Hair follicle dermal papilla cell (primary cell): ENCODE measurements around the gene EFNA3. TPM values are rescaled to one million over a fixed set of nuclear protein-coding genes. Genes with fewer than 3 reads are reported as not detected.

ENCODE experiments used
- small RNA-seq: library from RNA; depleted of rRNA; stranded (forward); fragments of <200 nt; gene quantifications from one replicate; pipeline ENCODE3, GENCODE V24; 2012
- total RNA-seq: library from RNA; depleted of rRNA; stranded (reverse); fragments of >200 nt; gene quantifications from 2 replicates; pipeline ENCODE4 v1.2.3, GENCODE V29; 2012

Gene EFNA3, protein sequence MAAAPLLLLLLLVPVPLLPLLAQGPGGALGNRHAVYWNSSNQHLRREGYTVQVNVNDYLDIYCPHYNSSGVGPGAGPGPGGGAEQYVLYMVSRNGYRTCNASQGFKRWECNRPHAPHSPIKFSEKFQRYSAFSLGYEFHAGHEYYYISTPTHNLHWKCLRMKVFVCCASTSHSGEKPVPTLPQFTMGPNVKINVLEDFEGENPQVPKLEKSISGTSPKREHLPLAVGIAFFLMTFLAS
- 0.81 and 0.97 TPM in 2 replicates for total RNA-seq

DNA sequence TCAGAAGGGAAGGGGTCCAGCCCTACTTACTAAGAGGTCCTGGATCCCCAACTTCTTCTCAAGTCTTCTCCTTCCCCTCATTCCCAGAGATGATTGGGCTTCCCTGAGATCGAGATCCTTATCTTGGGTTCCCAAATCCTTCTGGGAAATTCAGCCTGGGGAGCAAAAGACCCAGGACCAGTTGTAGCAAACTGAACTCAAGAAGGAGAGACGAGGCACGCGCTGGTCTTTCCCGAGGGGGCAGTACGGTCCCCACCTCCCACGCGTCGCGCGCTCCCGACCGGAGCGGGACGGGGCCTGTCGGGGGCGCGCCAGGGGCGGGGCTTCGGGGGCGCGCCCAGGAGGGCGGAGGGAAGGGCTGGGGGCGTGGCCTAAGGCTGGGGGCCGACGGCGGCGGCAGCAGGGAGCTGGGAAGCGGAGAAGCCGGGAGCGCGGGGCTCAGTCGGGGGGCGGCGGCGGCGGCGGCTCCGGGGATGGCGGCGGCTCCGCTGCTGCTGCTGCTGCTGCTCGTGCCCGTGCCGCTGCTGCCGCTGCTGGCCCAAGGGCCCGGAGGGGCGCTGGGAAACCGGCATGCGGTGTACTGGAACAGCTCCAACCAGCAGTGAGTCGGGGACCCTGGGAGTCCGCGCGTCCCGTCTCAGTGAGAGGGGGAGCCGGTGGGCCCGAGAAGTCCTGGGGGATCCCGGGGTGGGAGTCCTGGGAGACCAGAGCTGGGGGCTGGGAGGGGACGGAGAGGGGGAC lies at the start of gene EFNA3:
Gene EFNA3 (plus strand): TSS at position 369 of the 741 bp plus-strand sequence. CDS start 105 bp downstream, at position 474.

DNA sequence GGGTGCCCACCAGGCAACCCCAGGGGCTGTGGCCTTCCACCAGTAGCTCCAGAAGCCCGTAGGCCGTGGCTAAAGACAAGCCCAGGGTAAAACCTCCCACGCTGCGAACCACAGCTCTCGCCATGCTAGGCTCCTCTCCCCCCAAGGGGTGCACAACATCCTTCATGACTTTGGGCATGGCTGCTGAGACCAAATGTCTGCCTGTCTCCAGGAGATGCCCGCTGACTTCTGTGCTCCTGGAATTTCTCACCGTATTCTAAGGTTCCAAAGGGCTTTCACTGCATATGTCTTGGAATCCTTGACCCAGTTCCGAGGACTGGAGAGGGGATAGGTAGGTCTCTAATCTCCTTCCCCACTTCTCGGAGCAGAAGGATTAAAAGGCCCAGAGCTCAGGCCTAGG lies 45.1 kb upstream of the EFNA3 start, which contains the start of the genes DCST1 and DCST2:
Gene DCST1 (plus strand): TSS at position 301 of the 400 bp plus-strand sequence. CDS start 213 bp downstream, outside the sequence.
Gene DCST2 (minus strand): TSS at position 258 of the 400 bp plus-strand sequence. CDS start 80 bp downstream, at position 178.

DNA sequence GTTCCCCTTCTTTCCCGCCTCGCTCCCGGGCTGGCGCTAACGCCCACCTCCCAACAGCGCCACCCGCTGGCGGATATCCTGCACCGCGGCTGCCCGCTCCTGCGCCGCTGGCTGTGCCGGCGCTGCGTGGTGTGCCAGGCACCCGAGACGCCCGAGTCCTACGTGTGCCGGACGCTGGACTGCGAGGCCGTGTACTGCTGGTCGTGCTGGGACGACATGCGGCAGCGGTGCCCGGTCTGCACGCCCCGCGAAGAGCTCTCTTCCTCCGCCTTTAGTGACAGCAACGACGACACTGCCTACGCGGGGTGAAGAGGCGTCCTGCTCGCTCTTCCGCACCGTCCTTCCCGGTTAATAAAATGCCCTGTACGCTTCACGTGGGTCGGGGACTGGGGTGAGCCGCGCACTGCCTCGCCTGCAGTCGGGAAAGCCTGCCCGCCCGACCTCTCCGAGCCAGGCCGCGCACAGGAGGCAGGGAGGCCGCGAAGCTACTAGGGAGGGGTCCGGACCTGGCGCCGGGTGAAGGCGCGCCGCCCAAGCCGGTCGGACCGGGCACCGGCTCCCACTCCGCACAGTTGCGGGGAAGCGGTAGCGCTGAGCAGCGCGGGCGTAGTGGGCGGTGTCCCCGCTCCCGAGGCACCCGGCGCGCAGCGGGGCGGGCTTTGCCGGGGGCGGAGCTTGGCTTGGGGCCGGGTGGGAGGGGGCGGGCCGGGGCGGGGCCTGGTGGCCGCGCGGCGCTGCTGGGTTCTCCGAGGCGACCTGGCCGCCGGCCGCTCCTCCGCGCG lies 27.9 kb upstream of the EFNA3 start, which contains the start of gene ADAM15:
Gene ADAM15 (plus strand): TSS at position 757 of the 782 bp plus-strand sequence. CDS start 71 bp downstream, outside the sequence.

DNA sequence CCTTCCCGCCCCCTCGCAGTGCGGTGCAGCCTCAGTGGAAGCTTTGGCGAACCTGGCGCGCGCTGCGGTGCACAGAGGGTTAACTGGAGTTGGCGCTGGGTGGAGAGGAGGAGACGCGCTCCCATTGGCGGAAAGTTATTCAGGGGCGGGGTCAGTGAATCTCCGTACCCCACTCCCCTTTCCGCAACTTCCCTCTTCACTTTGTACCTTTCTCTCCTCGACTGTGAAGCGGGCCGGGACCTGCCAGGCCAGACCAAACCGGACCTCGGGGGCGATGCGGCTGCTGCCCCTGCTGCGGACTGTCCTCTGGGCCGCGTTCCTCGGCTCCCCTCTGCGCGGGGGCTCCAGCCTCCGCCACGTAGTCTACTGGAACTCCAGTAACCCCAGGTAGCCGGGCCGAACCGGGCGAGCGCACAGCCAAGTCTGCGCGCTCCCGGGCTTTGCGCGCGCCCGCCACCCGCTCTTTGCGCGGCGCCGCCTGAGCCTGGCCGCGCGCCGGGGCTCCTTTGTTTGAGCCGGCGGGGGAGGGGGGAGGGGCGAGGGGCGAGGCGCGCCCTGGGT lies 15.0 kb upstream of the EFNA3 start, which contains the start of gene EFNA4:
Gene EFNA4 (plus strand): TSS at position 191 of the 561 bp plus-strand sequence. CDS start 84 bp downstream, at position 275.

DNA sequence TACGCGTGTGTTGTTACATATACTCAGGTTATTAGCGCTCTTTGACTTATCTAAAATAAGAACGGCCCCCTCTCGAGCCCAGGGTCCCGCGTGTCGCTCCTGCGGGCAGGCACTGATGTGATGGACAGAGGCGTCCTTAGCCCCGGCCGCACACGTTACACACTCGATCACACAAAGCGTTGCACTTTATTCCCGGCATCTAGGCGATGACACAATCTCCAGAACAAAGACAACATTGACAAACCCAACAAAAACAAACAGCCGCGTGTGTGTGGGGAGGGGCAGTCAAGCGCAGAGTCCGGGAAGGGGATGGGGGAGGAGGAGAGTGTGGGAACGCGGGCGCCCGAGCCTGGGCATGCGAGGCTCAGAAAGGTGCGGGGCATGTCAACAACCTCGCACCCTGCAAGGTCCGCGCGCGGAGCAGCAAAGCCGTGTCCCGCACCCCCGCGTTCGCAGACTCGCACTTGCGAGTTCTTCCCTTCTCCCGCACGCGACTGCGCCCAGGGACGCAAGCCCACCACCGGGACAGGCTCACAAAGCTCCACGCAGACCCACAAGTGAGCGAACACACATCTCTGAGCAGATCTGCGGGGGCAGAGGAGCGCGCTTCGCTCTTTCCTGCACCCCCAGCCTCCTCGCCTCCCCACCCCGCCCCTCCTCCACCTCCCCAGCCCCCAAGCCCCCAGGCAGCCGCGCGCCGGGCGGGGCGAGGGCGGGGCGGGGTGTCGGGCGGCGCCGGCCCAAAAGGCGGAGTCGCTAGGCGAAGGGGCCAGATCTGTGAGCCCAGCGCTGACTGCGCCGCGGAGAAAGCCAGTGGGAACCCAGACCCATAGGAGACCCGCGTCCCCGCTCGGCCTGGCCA lies 48.7 kb downstream of the EFNA3 start, which contains the start of gene EFNA1:
Gene EFNA1 (plus strand): TSS at position 772 of the 862 bp plus-strand sequence. CDS start 102 bp downstream, outside the sequence.

DNA sequence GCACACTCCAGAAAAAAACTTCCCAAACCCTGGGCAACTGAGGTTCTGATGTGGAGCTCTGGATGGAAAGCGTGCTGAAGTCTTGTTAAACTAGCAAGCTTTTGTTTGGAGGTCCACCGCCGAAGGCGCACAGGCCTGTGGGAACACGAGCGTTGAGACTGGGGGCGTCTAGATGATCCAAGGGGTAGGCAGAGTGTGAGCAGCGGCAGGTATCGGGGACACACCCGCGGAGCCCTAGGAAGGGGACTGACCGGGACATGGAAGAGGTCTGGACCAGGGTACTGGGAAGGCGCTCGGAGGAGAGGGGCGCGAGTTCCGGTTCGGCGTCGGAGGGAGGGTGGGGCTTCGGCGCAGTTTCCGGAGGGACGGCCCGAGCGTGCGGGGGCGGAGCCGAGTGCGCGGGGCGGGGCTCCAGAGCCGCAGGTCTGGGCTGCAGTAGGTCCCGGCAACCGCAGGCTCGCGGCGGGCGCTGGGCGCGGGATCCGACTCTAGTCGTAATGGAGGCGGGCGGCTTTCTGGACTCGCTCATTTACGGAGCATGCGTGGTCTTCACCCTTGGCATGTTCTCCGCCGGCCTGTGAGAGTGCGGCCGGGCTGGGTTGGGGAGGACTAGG lies 56.9 kb downstream of the EFNA3 start, which contains the start of gene SLC50A1:
Gene SLC50A1 (plus strand): TSS at position 438 of the 614 bp plus-strand sequence. CDS start 60 bp downstream, at position 498.

Small RNA genes lying within 50 kb of the gene (small RNA-seq; reads per million reads assigned to genes)
- gene RF00019, result not detected

Other genes starting within 250 kb of the EFNA3 start
- gene KCNN3, start 208.6 kb upstream of the EFNA3 start, total RNA-seq, result not detected in 2 replicates
- 5.7 and 9.7 TPM in 2 replicates for gene PMVK, start 142.1 kb upstream of the EFNA3 start, total RNA-seq
- gene PBXIP1, start 122.7 kb upstream of the EFNA3 start, total RNA-seq, result 73.8 and 78.5 TPM in 2 replicates
- gene PYGO2, start 117.1 kb upstream of the EFNA3 start, total RNA-seq, result 17.2 and 17.4 TPM in 2 replicates
- gene SHC1, start 108.1 kb upstream of the EFNA3 start, total RNA-seq, result 374 and 395 TPM in 2 replicates
- 16.4 and 18.3 TPM in 2 replicates for gene CKS1B, start 104.2 kb upstream of the EFNA3 start, total RNA-seq
- 19.8 and 20.3 TPM in 2 replicates for gene FLAD1, start 95.5 kb upstream of the EFNA3 start, total RNA-seq
- not detected in 2 replicates for gene LENEP, start 85.3 kb upstream of the EFNA3 start, total RNA-seq
- 29.2 and 31.7 TPM in 2 replicates for gene ZBTB7B, start 76.0 kb upstream of the EFNA3 start, total RNA-seq
- gene DCST2, start 45.1 kb upstream of the EFNA3 start, total RNA-seq, result not detected in 2 replicates
- not detected in 2 replicates for gene DCST1, start 45.0 kb upstream of the EFNA3 start, total RNA-seq
- gene ADAM15, start 27.5 kb upstream of the EFNA3 start, total RNA-seq, result 63.0 and 94.4 TPM in 2 replicates
- 2.7 and 3.6 TPM in 2 replicates for gene EFNA4, start 15.1 kb upstream of the EFNA3 start, total RNA-seq
- not detected in 2 replicates for gene EFNA1, start 49.0 kb downstream of the EFNA3 start, total RNA-seq
- 39.9 and 43.6 TPM in 2 replicates for gene SLC50A1, start 57.0 kb downstream of the EFNA3 start, total RNA-seq
- 13.4 and 15.4 TPM in 2 replicates for gene DPM3, start 61.7 kb downstream of the EFNA3 start, total RNA-seq
- gene KRTCAP2, start 94.5 kb downstream of the EFNA3 start, total RNA-seq, result 44.4 and 49.5 TPM in 2 replicates
- gene TRIM46, start 95.0 kb downstream of the EFNA3 start, total RNA-seq, result 7.4 and 7.8 TPM in 2 replicates
- gene THBS3, start 129.1 kb downstream of the EFNA3 start, total RNA-seq, result 39.7 and 41.2 TPM in 2 replicates
- 28.6 and 39.1 TPM in 2 replicates for gene MTX1, start 129.9 kb downstream of the EFNA3 start, total RNA-seq
- 5.4 and 7.0 TPM in 2 replicates for gene ENTREP3, start 176.6 kb downstream of the EFNA3 start, total RNA-seq
- gene SCAMP3, start 183.5 kb downstream of the EFNA3 start, total RNA-seq, result 34.4 and 45.8 TPM in 2 replicates
- gene CLK2, start 194.7 kb downstream of the EFNA3 start, total RNA-seq, result 24.2 and 29.7 TPM in 2 replicates
- 0.97 and 2.1 TPM in 2 replicates for gene HCN3, start 198.6 kb downstream of the EFNA3 start, total RNA-seq
- under 0.01 TPM in 1 of 2 replicates, not detected in the other for gene PKLR, start 222.6 kb downstream of the EFNA3 start, total RNA-seq
- 242 and 362 TPM in 2 replicates for gene FDPS, start 230.0 kb downstream of the EFNA3 start, total RNA-seq
- 18.5 and 20.3 TPM in 2 replicates for gene RUSC1, start 242.1 kb downstream of the EFNA3 start, total RNA-seq